NCI-H1930 (cell line): ENCODE data around the gene C17orf78.
"Not testable (repeated sequence)": the region's sequence is repeated elsewhere in the genome, so short reads cannot be mapped to it uniquely, and the experiment has no call there.

Experiments used
- DNase-seq, 2 experiments: peaks; one replicate each; lab custom pipeline; 2025; lab: John Stamatoyannopoulos, UW

The C17orf78 gene

GRCh38 chr17:37438141-37438540, 62.4 kb downstream of the C17orf78 start:
- no peak for DNase-seq

GRCh38 chr17:37440424-37440823, 64.6 kb downstream of the C17orf78 start:
- DNase-seq, result no peak

- not testable (repeated sequence) for DNase-seq
Measured at GRCh38 chr17:37441369-37442014, 65.7 kb downstream of the C17orf78 start.
